ENCODE results near the gene DNAH17.

DNAH17 gene

GRCh38 chr17:78461799-78462053, 115.5 kb downstream of the DNAH17 start:
- Histone ChIP-seq H3K9me3 (ENCODE audit: low read length) (no peaks in the 10 kb centered on the region), H3K27ac (ENCODE audit: low read depth, low read length) (no peak overlapping the region), H3K9ac (ENCODE audit: low read length) (no peak overlapping the region), H3K36me3 (ENCODE audit: insufficient read depth, low read length) (no peaks in the 10 kb centered on the region), H3K4me3 (ENCODE audit: low read depth in 1 of 2, low read length in 2 of 2) (no peak overlapping the region), H3K4me1 (ENCODE audit: insufficient read depth, low read length) (no peaks in the 10 kb centered on the region), H3K27me3 (ENCODE audit: control insufficient read depth in 1 of 2, insufficient read depth in 2 of 2, low read length in 2 of 2) (no peaks in the 10 kb centered on the region)

DNA sequence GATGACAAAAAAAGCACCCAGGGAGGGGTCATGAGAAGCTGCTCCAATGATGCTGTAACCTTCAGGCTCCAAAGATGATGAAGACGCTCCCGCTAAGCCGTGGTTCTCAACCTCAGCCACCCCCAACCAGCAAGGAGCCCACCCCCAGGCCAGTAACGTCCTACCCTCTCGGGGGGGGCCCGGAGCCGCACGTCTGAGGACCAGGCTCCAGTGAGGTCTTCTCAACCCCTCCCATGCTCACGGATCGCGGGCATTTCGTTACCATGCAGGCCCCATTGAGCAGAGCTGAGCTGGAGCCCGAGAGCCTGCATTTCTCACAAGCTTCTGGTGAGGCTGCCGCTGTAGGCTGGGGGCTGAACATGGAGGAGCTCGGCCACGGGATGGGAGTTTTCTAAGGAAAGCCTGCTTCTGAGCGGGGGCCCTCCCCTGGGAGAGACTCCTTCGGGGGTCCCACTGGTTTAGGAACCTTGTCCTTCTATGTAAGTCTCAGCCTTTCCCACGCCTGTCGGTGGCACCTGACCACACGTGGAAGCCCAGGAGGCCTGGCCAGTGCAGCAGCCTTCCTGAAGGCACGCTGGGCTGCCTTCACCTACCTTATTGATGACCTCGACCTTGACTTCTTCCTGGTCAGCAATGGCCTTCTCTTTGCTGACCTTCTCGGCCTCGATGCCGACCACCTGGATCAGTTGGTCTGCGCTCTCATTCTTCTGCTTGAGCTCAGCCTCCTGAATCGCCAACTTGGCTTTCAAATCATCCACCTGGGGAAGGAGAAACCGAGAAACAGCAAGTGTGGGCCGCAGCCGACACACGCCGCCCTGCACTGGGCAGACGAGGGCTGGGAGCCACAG, 116.0 kb downstream of the DNAH17 start:
- H3K9me3 ChIP-seq (ENCODE audit: low read length), result no peaks in the 10 kb centered on the region

GRCh38 chr17:78460176-78460675, 117.0 kb downstream of the DNAH17 start:
- H3K4me3 ChIP-seq (ENCODE audit: low read depth in 1 of 2, low read length in 2 of 2), result no peak overlapping the region
- H3K27ac ChIP-seq (ENCODE audit: low read depth, low read length), result no peak overlapping the region
- H3K4me1 ChIP-seq (ENCODE audit: insufficient read depth, low read length), result no peaks in the 10 kb centered on the region
- no peaks in the 10 kb centered on the region for H3K36me3 ChIP-seq (ENCODE audit: insufficient read depth, low read length)
- H3K9ac ChIP-seq (ENCODE audit: low read length), result no peak overlapping the region
- H3K27me3 ChIP-seq (ENCODE audit: control insufficient read depth in 1 of 2, insufficient read depth in 2 of 2, low read length in 2 of 2), result no peaks in the 10 kb centered on the region
- H3K9me3 ChIP-seq (ENCODE audit: low read length), result no peaks in the 10 kb centered on the region

More for the DNA sequence above, 116.0 kb downstream of the DNAH17 start:
- no peaks in the 10 kb centered on the region for H3K27me3 ChIP-seq (ENCODE audit: control insufficient read depth in 1 of 2, insufficient read depth in 2 of 2, low read length in 2 of 2)
- no peak overlapping the region for H3K4me3 ChIP-seq (ENCODE audit: low read depth in 1 of 2, low read length in 2 of 2)
- H3K9ac ChIP-seq (ENCODE audit: low read length), result no peak overlapping the region
- no peaks in the 10 kb centered on the region for H3K36me3 ChIP-seq (ENCODE audit: insufficient read depth, low read length)
- H3K4me1 ChIP-seq (ENCODE audit: insufficient read depth, low read length), result no peaks in the 10 kb centered on the region
- H3K27ac ChIP-seq (ENCODE audit: low read depth, low read length), result no peak overlapping the region

GRCh38 chr17:78459696-78460095, 117.5 kb downstream of the DNAH17 start:
- Histone ChIP-seq H3K9me3 (ENCODE audit: low read length) (no peaks in the 10 kb centered on the region), H3K4me1 (ENCODE audit: insufficient read depth, low read length) (no peaks in the 10 kb centered on the region), H3K4me3 (ENCODE audit: low read depth in 1 of 2, low read length in 2 of 2) (no peak overlapping the region), H3K27ac (ENCODE audit: low read depth, low read length) (no peak overlapping the region), H3K27me3 (ENCODE audit: control insufficient read depth in 1 of 2, insufficient read depth in 2 of 2, low read length in 2 of 2) (no peaks in the 10 kb centered on the region), H3K9ac (ENCODE audit: low read length) (no peak overlapping the region), H3K36me3 (ENCODE audit: insufficient read depth, low read length) (no peaks in the 10 kb centered on the region)

DNA sequence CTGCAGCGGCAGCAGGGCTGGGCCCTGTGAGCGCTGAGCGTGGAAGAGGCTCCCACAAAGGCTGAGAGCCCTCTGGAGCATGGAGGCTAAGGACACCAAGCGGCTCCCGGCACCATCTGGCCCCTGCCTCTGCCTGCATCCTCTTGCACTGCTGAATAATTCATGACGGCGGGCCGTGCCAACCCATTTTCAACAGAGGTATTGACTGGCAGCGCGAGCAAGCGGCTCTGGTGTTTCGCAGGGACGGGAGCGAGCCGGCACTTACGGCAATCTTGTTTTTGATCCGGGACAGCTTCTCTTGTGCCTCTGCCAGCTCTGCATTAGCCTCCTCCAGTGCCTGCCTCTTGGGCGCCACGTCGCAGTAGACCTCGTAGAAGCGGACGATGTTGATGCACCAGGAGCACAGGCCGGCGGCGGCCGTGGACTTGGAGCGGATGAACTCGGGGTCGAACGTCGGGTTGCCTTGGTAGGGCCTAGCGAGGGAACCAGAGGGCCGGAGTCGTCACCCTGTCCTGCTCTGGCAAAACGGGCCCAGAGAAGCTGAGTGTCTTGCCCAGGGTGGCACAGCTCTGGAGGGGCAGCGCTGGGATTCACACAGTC, 118.4 kb downstream of the DNAH17 start:
- Histone ChIP-seq H3K36me3 (ENCODE audit: insufficient read depth, low read length) (no peaks in the 10 kb centered on the region), H3K9ac (ENCODE audit: low read length) (no peak overlapping the region), H3K9me3 (ENCODE audit: low read length) (no peaks in the 10 kb centered on the region), H3K4me1 (ENCODE audit: insufficient read depth, low read length) (no peaks in the 10 kb centered on the region), H3K4me3 (ENCODE audit: low read depth in 1 of 2, low read length in 2 of 2) (no peak overlapping the region), H3K27ac (ENCODE audit: low read depth, low read length) (no peak overlapping the region), H3K27me3 (ENCODE audit: control insufficient read depth in 1 of 2, insufficient read depth in 2 of 2, low read length in 2 of 2) (no peaks in the 10 kb centered on the region)

- Histone ChIP-seq H3K9me3 (ENCODE audit: low read length) (no peaks in the 10 kb centered on the region), H3K36me3 (ENCODE audit: insufficient read depth, low read length) (no peaks in the 10 kb centered on the region), H3K9ac (ENCODE audit: low read length) (no peak overlapping the region), H3K27me3 (ENCODE audit: control insufficient read depth in 1 of 2, insufficient read depth in 2 of 2, low read length in 2 of 2) (no peaks in the 10 kb centered on the region), H3K4me1 (ENCODE audit: insufficient read depth, low read length) (no peaks in the 10 kb centered on the region), H3K27ac (ENCODE audit: low read depth, low read length) (no peak overlapping the region), H3K4me3 (ENCODE audit: low read depth in 1 of 2, low read length in 2 of 2) (no peak overlapping the region)
Measured at GRCh38 chr17:78458091-78458490, 119.1 kb downstream of the DNAH17 start.

- Histone ChIP-seq H3K27me3 (ENCODE audit: control insufficient read depth in 1 of 2, insufficient read depth in 2 of 2, low read length in 2 of 2) (no peaks in the 10 kb centered on the region), H3K4me1 (ENCODE audit: insufficient read depth, low read length) (no peaks in the 10 kb centered on the region), H3K9ac (ENCODE audit: low read length) (no peak overlapping the region), H3K27ac (ENCODE audit: low read depth, low read length) (no peak overlapping the region), H3K9me3 (ENCODE audit: low read length) (no peaks in the 10 kb centered on the region), H3K36me3 (ENCODE audit: insufficient read depth, low read length) (no peaks in the 10 kb centered on the region), H3K4me3 (ENCODE audit: low read depth in 1 of 2, low read length in 2 of 2) (no peak overlapping the region)
Measured at GRCh38 chr17:78454346-78454745, 122.8 kb downstream of the DNAH17 start.

DNA sequence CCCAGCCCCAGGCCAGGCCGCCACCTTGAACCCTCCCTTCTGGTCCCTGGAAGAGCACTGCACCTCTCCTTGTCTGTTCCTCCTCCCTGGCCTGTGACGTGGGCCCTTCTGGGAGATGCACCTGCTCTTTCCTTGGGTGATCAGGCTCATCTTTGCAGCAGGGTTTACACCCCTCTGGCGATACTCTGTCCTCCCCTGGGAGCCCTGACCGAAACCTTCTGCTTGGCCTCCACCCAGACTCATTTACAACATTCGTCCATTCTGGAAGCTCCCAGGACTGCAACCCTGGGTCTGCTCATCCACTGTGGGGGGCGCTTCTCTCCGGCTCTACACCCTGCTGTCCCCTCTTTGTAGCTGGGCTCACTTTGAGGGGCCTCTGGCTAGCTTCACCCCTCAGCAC, 125.4 kb downstream of the DNAH17 start:
- H3K9ac ChIP-seq (ENCODE audit: low read length), result no peak overlapping the region
- H3K36me3 ChIP-seq (ENCODE audit: insufficient read depth, low read length), result no peaks in the 10 kb centered on the region
- H3K4me3 ChIP-seq (ENCODE audit: low read depth in 1 of 2, low read length in 2 of 2), result no peak overlapping the region
- H3K4me1 ChIP-seq (ENCODE audit: insufficient read depth, low read length), result no peaks in the 10 kb centered on the region
- H3K9me3 ChIP-seq (ENCODE audit: low read length), result no peaks in the 10 kb centered on the region
- no peak overlapping the region for H3K27ac ChIP-seq (ENCODE audit: low read depth, low read length)
- H3K27me3 ChIP-seq (ENCODE audit: control insufficient read depth in 1 of 2, insufficient read depth in 2 of 2, low read length in 2 of 2), result no peaks in the 10 kb centered on the region

- no peak overlapping the region for H3K9ac ChIP-seq (ENCODE audit: low read length)
- no peaks in the 10 kb centered on the region for H3K27me3 ChIP-seq (ENCODE audit: control insufficient read depth in 1 of 2, insufficient read depth in 2 of 2, low read length in 2 of 2)
- no peak overlapping the region for H3K4me3 ChIP-seq (ENCODE audit: low read depth in 1 of 2, low read length in 2 of 2)
- no peaks in the 10 kb centered on the region for H3K4me1 ChIP-seq (ENCODE audit: insufficient read depth, low read length)
- no peak overlapping the region for H3K27ac ChIP-seq (ENCODE audit: low read depth, low read length)
- H3K36me3 ChIP-seq (ENCODE audit: insufficient read depth, low read length), result no peaks in the 10 kb centered on the region
- H3K9me3 ChIP-seq (ENCODE audit: low read length), result no peaks in the 10 kb centered on the region
Measured at GRCh38 chr17:78450696-78451345, 126.4 kb downstream of the DNAH17 start.

DNA sequence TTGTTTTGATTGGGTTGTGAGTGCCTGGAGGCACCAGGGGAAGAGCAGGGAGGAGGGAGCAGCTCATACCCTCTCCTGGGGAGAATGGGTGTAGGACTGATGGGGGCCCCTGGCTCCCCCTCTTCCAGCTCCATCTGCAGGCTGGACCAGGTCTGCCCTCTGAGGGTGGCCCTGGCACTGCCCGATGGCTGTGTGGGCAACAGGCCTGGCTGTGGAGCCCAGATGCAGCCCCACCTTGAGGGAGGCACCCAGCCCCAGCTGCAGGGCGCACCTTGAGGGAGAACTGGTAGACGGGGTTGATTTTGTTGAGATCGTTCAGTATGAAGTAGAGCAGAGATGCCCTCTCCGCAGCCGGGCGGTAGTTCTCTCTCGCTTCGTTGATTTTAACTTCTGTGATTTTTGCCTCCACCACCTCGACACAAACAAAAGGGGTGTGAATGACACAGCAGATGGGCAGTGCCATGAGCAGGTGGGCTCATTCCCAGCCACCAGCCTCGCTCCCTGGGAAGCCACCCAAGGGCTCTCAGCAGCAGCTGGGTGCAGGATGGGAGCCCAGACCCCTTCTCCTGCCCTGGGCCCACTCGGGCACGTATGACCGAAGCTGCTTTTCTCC, 127.1 kb downstream of the DNAH17 start:
- Histone ChIP-seq H3K4me3 (ENCODE audit: low read depth in 1 of 2, low read length in 2 of 2) (no peak overlapping the region), H3K27ac (ENCODE audit: low read depth, low read length) (no peak overlapping the region), H3K9me3 (ENCODE audit: low read length) (no peaks in the 10 kb centered on the region), H3K4me1 (ENCODE audit: insufficient read depth, low read length) (no peaks in the 10 kb centered on the region), H3K27me3 (ENCODE audit: control insufficient read depth in 1 of 2, insufficient read depth in 2 of 2, low read length in 2 of 2) (no peaks in the 10 kb centered on the region), H3K36me3 (ENCODE audit: insufficient read depth, low read length) (no peaks in the 10 kb centered on the region), H3K9ac (ENCODE audit: low read length) (no peak overlapping the region)

DNA sequence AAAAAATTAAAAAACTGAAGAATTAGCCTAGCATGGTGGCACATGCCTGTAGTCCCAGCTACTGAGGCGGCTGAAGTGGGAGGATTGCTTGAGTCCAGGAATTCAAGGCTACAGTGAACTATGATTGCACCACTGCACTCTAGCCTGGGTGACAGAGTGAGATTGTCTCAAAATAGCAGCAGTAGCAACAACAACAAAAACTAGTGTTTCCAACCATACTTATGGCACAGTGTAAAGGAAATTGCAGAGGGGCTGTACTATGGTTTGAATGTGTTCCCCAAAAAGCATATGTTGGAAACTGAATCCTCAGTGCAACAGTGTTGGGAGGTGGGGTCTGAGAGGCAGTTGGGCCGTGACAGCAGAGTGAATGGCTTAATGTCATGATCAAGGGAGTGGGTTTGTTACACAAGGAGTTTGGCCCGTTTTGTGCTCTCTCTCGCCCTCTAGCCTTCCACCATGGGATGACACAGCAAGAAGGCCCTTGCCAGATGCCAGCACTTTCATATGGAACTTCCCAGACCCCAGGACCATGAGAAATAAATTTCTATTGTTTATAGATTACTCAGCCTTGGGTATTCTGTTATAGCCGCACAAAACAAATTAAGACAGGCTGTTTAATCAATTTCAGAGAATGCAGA, 128.7 kb downstream of the DNAH17 start:
- no peaks in the 10 kb centered on the region for H3K27me3 ChIP-seq (ENCODE audit: control insufficient read depth in 1 of 2, insufficient read depth in 2 of 2, low read length in 2 of 2)
- no peak overlapping the region for H3K9ac ChIP-seq (ENCODE audit: low read length)
- H3K27ac ChIP-seq (ENCODE audit: low read depth, low read length), result no peak overlapping the region
- no peaks in the 10 kb centered on the region for H3K9me3 ChIP-seq (ENCODE audit: low read length)
- no peak overlapping the region for H3K4me3 ChIP-seq (ENCODE audit: low read depth in 1 of 2, low read length in 2 of 2)
- H3K36me3 ChIP-seq (ENCODE audit: insufficient read depth, low read length), result no peaks in the 10 kb centered on the region
- H3K4me1 ChIP-seq (ENCODE audit: insufficient read depth, low read length), result no peaks in the 10 kb centered on the region
